OCI-LY7 (cell line): Measurements from ENCODE around the gene ADAMTS13.

ENCODE experiments used
- CTCF ChIP-seq: fragments of 200-600 bp; sonication (generic); conservative IDR thresholded peaks from 2 replicates; pipeline ENCODE4 v1.5.1; 2014; ENCODE audit warnings: mild to moderate bottlenecking, antibody characterized with exemption, low read length, moderate library complexity, mixed read lengths
- EZH2phosphoT487 ChIP-seq: fragments of 200-600 bp; sonication (generic); IDR thresholded peaks from 2 replicates; pipeline ENCODE4 v1.6.1; 2018; ENCODE audit warnings: low read depth, borderline replicate concordance, mild to moderate bottlenecking, mixed run types, antibody characterized with exemption, low read length, moderate library complexity, mixed read lengths

GRCh38 chr9:133453651-133454050, 31.5 kb downstream of the ADAMTS13 start:
- TF ChIP-seq CTCF (no peak), EZH2phosphoT487 (no peak)
